Astrocyte (in vitro differentiated cells and primary cell): ENCODE measurements around the gene CDC73.

Experiments
- EZH2 ChIP-seq: IDR thresholded peaks from 2 replicates; pipeline ENCODE4 v1.6.1; 2012; ENCODE audit warnings: mild to moderate bottlenecking, low read length, inconsistent platforms; ENCODE audit not compliant: insufficient read depth
- TF ChIP-seq, protein P1 (sequence below): IDR thresholded peaks from 2 replicates; pipeline ENCODE4 v1.5.1; 2011; ENCODE audit warnings: low read depth, mild to moderate bottlenecking, inconsistent platforms, low read length, moderate library complexity; ENCODE audit not compliant: insufficient read depth

DNA sequence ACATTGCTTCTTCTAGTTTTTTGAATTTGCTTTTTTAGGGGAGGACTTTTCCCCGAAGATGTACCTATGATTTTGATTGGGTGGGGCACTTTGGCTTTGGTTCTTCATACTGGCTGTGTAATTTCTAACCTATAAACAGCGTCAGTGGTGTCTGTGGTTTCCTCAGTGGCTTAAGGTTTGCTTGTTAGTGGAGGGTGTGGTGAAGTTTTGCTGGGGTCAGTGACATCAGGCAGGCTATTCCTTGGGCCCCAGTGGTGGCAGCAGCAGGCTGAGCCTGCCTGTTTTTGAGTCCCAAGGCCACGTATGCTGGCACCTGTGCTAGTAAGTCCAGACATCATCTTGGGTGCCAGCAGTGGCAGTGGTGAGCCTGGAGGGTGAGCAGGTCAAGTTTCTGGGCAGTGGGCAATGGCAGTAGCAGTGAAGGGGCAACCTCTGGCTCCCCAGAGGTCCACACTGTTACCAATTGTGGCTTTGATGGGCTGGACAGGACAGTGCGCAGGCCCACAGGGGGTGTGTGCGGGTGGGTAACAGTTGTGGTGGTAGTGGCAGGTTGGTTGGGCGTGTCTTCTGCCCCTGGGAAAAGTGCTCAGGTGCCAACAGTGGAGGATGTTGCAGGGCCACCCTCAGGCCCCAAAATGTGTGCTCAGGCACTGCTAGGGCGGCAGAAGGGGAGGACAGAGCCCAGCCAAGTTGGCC, 119.4 kb downstream of the CDC73 start:
- TF ChIP-seq, protein P1, sequence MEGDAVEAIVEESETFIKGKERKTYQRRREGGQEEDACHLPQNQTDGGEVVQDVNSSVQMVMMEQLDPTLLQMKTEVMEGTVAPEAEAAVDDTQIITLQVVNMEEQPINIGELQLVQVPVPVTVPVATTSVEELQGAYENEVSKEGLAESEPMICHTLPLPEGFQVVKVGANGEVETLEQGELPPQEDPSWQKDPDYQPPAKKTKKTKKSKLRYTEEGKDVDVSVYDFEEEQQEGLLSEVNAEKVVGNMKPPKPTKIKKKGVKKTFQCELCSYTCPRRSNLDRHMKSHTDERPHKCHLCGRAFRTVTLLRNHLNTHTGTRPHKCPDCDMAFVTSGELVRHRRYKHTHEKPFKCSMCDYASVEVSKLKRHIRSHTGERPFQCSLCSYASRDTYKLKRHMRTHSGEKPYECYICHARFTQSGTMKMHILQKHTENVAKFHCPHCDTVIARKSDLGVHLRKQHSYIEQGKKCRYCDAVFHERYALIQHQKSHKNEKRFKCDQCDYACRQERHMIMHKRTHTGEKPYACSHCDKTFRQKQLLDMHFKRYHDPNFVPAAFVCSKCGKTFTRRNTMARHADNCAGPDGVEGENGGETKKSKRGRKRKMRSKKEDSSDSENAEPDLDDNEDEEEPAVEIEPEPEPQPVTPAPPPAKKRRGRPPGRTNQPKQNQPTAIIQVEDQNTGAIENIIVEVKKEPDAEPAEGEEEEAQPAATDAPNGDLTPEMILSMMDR: no peak
- no peak for TF ChIP-seq EZH2
